Fibroblast of skin of right quadriceps (primary cell): ENCODE measurements around the gene SPP2.

Source experiments
- DNase-seq: peaks from one replicate; pipeline ENCODE4 v3.0.0-alpha.2; 2013

The SPP2 gene

GRCh38 chr2:234044157-234044556 lies 6.3 kb upstream of the SPP2 start:
- DNase-seq: peak; percentile 76

GRCh38 chr2:234046521-234046920 lies 4.0 kb upstream of the SPP2 start:
- no peak for DNase-seq

GRCh38 chr2:234047361-234047760 lies 3.1 kb upstream of the SPP2 start:
- DNase-seq: no peak

GRCh38 chr2:234048049-234048448 lies 2.5 kb upstream of the SPP2 start:
- DNase-seq: no peak

- no peak for DNase-seq
These were observed 1.0 kb downstream of the SPP2 start for GRCh38 chr2:234051374-234052070.

- DNase-seq: no peak
These were observed 8.4 kb downstream of the SPP2 start for GRCh38 chr2:234058881-234059280.

GRCh38 chr2:234060236-234060635 lies 9.7 kb downstream of the SPP2 start:
- DNase-seq: no peak

- no peak for DNase-seq
These were observed 11.2 kb downstream of the SPP2 start for GRCh38 chr2:234061624-234062257.

- no peak for DNase-seq
These were observed 16.1 kb downstream of the SPP2 start for GRCh38 chr2:234066587-234066986.

- no peak for DNase-seq
These were observed 21.2 kb downstream of the SPP2 start for GRCh38 chr2:234071664-234072063.

- DNase-seq: no peak
These were observed 22.0 kb downstream of the SPP2 start for GRCh38 chr2:234072454-234072853.

- no peak for DNase-seq
These were observed 24.4 kb downstream of the SPP2 start for GRCh38 chr2:234074751-234075517.

- no peak for DNase-seq
These were observed 25.0 kb downstream of the SPP2 start for GRCh38 chr2:234075518-234075915.

GRCh38 chr2:234075947-234076346 lies 25.4 kb downstream of the SPP2 start:
- DNase-seq: no peak

GRCh38 chr2:234076451-234076850 lies 25.9 kb downstream of the SPP2 start:
- DNase-seq: no peak

GRCh38 chr2:234078129-234078528 lies 27.6 kb downstream of the SPP2 start:
- no peak for DNase-seq

- no peak for DNase-seq
These were observed 31.7 kb downstream of the SPP2 start for GRCh38 chr2:234081970-234082822.

GRCh38 chr2:234083572-234084348 lies 33.3 kb downstream of the SPP2 start:
- no peak for DNase-seq

GRCh38 chr2:234091432-234091879 lies 41.0 kb downstream of the SPP2 start:
- no peak for DNase-seq

- no peak for DNase-seq
These were observed 41.4 kb downstream of the SPP2 start for GRCh38 chr2:234091883-234092282.

GRCh38 chr2:234092344-234092743 lies 41.8 kb downstream of the SPP2 start:
- DNase-seq: no peak

- no peak for DNase-seq
These were observed 44.8 kb downstream of the SPP2 start for GRCh38 chr2:234095301-234095700.
